OCI-LY3 (cell line): Measurements from ENCODE around the gene FOXB2.

Experiments used
- H2AFZ ChIP-seq: fragments of 200-600, 300-600 bp; shearing (Covaris generic); 2 replicates; pipeline ENCODE4 v1.6.0; 2014; ENCODE audit warnings: antibody characterized with exemption, low read depth, low read length
- H3K27ac ChIP-seq: fragments of 200-600, 300-600 bp; sonication (generic); 2 replicates; pipeline ENCODE4 v1.5.1; 2014; ENCODE audit warnings: mild to moderate bottlenecking, low read length, moderate library complexity, mixed read lengths
- H3K27me3 ChIP-seq: fragments of 200-600, 300-600 bp; sonication (generic); 2 replicates; pipeline ENCODE4 v1.6.1; 2014; ENCODE audit warnings: low read depth, low read length, mixed read lengths
- H3K36me3 ChIP-seq: fragments of 200-600, 300-600 bp; sonication (generic); replicated peaks from 2 replicates; pipeline ENCODE3; 2014; ENCODE audit warnings: low read depth, low read length, mixed read lengths
- H3K4me1 ChIP-seq: fragments of 300-600, 200-600 bp; sonication (generic); 2 replicates; pipeline ENCODE4 v1.6.1; 2014; ENCODE audit warnings: low read length, mixed read lengths
- H3K4me2 ChIP-seq: fragments of 200-600, 300-600 bp; sonication (generic); 2 replicates; pipeline ENCODE4 v1.6.1; 2014; ENCODE audit warnings: low read length, mixed read lengths
- H3K4me3 ChIP-seq: fragments of 300-600, 200-600 bp; sonication (generic); 2 replicates; pipeline ENCODE4 v1.5.1; 2014; ENCODE audit warnings: antibody characterized with exemption, mild to moderate bottlenecking, low read length, moderate library complexity
- H3K79me2 ChIP-seq: fragments of 300-600, 200-600 bp; shearing (Covaris generic); 2 replicates; pipeline ENCODE4 v1.6.1; 2014; ENCODE audit warnings: mild to moderate bottlenecking, low read length, mixed read lengths
- H3K9ac ChIP-seq: fragments of 300-600, 200-600 bp; shearing (Covaris generic); 2 replicates; pipeline ENCODE4 v1.6.0; 2014; ENCODE audit warnings: mild to moderate bottlenecking, low read length, moderate library complexity
- H3K9me3 ChIP-seq: fragments of 200-600, 300-600 bp; shearing (Covaris generic); 2 replicates; pipeline ENCODE4 v1.6.1; 2014; ENCODE audit warnings: low read length, mixed read lengths; ENCODE audit not compliant: insufficient read depth
- H4K20me1 ChIP-seq: fragments of 200-600, 300-600 bp; sonication (generic); 2 replicates; pipeline ENCODE4 v1.6.1; 2016; ENCODE audit warnings: low read length, mixed read lengths; ENCODE audit not compliant: insufficient read depth
- EZH2phosphoT487 ChIP-seq: fragments of 200-600 bp; shearing (Covaris generic); IDR thresholded peaks from 2 replicates; pipeline ENCODE4 v1.6.1; 2018; ENCODE audit warnings: antibody characterized with exemption, mixed run types, low read depth
- TF ChIP-seq, protein P1 (sequence below): fragments of 200-600, 300-600 bp; sonication (generic); IDR thresholded peaks from 2 replicates; pipeline ENCODE4 v1.5.1; 2014; ENCODE audit warnings: antibody characterized with exemption, low read length, low read depth

FOXB2 gene

DNA sequence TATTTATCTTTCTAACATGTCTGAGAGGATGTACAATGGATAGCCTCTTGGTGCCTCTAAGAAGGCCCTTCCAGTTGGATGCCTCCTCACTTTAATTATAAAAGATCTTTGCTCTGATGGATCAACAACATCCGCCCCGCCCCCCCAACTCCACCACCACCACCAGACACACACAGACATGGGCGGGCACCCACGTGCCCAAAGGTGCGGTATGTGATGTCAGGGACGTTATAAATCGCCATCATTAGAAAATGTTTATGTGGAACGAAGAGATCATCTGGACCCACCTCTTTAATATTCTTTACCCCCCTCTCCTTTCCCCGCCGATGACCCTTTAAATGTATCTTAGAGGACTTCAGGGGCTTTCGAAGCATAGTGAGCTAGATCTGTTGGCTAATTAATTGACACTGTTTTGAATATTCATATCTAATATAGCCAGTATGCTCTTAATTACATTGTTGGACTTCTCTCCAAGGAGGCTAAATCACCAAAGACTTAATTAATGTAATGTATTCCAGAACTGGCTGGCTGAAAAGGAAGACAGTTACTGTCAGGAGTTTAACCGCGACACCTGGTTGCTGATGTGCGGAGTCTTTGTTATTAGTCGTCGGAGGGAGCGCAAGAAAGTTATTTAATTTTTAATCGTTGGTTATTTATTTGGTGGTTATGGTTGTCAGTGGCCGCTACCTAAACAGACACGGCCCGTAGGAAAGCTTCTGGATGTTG is 6.1 kb upstream of the FOXB2 start:
- Histone ChIP-seq H3K27me3 (no peaks in the 10 kb centered on the region; the same call in 1 of the 2 replicates), H3K4me2 (no peak overlapping the region), H3K36me3 (no peaks in the 10 kb centered on the region), H3K4me3 (no peak overlapping the region), H3K79me2 (no peaks in the 10 kb centered on the region), H3K4me1 (no peaks in the 10 kb centered on the region), H4K20me1 (no peaks in the 10 kb centered on the region), H3K27ac (no peak overlapping the region), H3K9me3 (no peaks in the 10 kb centered on the region), H3K9ac (no peak overlapping the region), H2AFZ (no peak overlapping the region)
- TF ChIP-seq, protein P1, sequence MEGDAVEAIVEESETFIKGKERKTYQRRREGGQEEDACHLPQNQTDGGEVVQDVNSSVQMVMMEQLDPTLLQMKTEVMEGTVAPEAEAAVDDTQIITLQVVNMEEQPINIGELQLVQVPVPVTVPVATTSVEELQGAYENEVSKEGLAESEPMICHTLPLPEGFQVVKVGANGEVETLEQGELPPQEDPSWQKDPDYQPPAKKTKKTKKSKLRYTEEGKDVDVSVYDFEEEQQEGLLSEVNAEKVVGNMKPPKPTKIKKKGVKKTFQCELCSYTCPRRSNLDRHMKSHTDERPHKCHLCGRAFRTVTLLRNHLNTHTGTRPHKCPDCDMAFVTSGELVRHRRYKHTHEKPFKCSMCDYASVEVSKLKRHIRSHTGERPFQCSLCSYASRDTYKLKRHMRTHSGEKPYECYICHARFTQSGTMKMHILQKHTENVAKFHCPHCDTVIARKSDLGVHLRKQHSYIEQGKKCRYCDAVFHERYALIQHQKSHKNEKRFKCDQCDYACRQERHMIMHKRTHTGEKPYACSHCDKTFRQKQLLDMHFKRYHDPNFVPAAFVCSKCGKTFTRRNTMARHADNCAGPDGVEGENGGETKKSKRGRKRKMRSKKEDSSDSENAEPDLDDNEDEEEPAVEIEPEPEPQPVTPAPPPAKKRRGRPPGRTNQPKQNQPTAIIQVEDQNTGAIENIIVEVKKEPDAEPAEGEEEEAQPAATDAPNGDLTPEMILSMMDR = no peak
- no peak for TF ChIP-seq EZH2phosphoT487

DNA sequence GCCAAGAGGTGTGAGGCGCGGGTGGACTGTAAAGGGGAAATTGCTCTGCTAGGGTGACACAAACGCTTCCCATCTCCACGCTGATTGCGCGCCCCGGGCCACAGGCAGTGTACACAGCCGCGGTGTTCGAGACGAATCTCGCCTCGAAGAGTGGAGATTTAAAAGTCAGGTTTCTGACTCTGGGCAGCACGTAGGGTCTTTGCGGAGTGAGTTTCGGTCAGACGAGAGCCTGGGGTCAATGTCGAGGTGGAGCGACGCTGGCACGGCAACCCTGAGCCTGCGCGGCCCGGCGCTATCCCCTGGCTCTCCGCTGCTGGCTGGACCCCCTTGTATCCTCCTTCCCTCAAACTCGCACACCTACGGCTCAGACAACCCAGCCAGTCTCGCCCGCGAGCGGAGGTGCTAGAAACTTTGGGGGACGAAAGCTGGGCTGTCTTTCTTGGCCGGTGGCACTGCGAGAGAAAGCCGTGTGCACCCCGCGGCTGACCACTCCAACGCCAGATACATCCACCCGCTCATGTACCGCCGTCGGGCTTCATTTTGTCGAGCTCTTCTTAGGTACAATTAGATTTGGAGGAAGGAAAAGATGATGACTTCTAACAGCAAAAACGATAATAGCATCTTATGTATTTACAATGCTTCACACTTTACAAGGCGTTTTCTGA is 5.4 kb upstream of the FOXB2 start:
- no peak overlapping the region for H2AFZ ChIP-seq
- no peak overlapping the region for H3K27ac ChIP-seq
- H4K20me1 ChIP-seq = no peaks in the 10 kb centered on the region
- H3K4me2 ChIP-seq = no peak overlapping the region
- H3K79me2 ChIP-seq = no peaks in the 10 kb centered on the region
- TF ChIP-seq EZH2phosphoT487 = no peak
- TF ChIP-seq, protein P1 = no peak
- no peaks in the 10 kb centered on the region for H3K36me3 ChIP-seq
- no peak overlapping the region for H3K9ac ChIP-seq
- no peaks in the 10 kb centered on the region for H3K9me3 ChIP-seq
- H3K27me3 ChIP-seq = no peaks in the 10 kb centered on the region
- H3K4me3 ChIP-seq = no peak overlapping the region
- no peaks in the 10 kb centered on the region for H3K4me1 ChIP-seq

DNA sequence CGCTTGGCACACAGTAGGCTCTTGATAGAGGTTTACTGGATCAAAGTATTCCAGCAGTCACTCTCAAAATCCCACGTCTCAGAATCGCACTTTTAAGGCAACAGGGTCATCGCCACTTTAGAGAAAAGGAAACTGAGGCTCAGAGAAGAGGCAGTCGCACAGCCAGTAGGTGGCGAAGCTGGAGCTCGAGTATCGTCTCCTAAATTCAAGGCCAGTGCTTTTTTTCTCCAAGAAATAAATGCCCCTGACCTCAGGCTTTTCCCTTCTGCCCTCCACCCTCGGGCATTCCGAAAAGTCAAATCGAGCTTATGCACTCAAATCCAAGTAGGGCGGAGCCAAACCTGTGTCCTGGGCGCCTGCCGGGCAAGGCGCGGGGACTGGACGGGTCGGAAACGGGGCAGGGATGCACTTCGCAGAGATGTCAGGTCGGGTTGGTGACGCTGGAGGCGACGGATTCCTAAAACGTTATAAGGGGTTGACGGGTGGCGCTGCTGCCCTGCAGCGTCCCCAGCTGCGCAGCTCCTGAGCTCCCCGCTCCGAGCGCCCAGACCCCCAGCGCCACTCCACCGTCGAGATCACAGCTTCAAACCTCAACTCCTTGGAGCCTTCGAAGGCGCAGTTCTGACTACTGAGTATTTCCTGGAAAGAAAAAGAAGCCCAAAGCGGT is 4.7 kb upstream of the FOXB2 start:
- no peaks in the 10 kb centered on the region for H3K36me3 ChIP-seq
- H3K4me3 ChIP-seq = no peak overlapping the region
- H3K27me3 ChIP-seq = no peaks in the 10 kb centered on the region
- no peaks in the 10 kb centered on the region for H3K4me1 ChIP-seq
- no peak overlapping the region for H3K4me2 ChIP-seq
- H3K27ac ChIP-seq = no peak overlapping the region
- H3K79me2 ChIP-seq = no peaks in the 10 kb centered on the region
- H3K9me3 ChIP-seq = no peaks in the 10 kb centered on the region
- H2AFZ ChIP-seq = no peak overlapping the region
- H4K20me1 ChIP-seq = no peaks in the 10 kb centered on the region
- no peak overlapping the region for H3K9ac ChIP-seq
- TF ChIP-seq EZH2phosphoT487 = no peak
- TF ChIP-seq, protein P1 = no peak

DNA sequence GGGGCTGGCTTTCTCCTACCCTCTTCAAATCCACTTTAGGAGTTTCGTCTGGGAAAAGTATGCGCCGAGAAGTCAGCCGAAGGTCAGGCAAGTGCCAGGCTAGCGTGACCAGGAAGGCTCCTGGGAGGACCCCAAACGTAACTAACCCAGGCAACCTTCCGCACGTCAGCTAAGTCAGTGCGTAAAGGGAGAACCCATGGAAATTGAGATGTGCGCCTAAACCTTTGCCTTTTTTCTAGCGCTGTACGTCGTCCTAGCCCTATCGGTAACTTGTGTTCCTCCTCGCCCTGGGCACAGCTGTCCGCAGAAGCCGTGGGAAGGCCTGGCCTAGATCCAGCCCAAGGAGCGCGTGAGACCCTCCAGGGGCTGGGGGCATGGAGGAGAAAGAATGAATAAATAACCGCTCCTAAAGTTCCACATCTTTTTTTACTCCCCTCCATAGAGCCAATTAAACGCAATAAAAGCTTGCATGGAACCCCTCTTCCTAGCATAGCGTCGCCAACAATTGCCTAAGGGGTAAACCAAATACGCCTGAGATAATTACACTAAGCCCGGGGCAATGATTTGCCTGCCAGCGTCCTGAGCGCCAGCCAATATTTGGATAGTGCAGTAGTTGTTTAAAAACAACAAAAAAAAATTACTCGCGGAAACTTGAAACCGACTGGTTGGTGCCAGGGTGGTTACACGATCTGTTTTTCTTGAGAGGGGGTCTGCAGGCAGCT is 4.0 kb upstream of the FOXB2 start:
- Histone ChIP-seq H3K4me2 (no peak overlapping the region), H4K20me1 (no peaks in the 10 kb centered on the region), H2AFZ (no peak overlapping the region), H3K4me3 (no peak overlapping the region), H3K27me3 (no peaks in the 10 kb centered on the region), H3K9me3 (no peaks in the 10 kb centered on the region), H3K27ac (no peak overlapping the region), H3K36me3 (no peaks in the 10 kb centered on the region), H3K79me2 (no peaks in the 10 kb centered on the region), H3K9ac (no peak overlapping the region), H3K4me1 (no peaks in the 10 kb centered on the region)
- no peak for TF ChIP-seq EZH2phosphoT487
- TF ChIP-seq, protein P1 = no peak
